HCT116 (cell line): ENCODE results near the gene EYA2.

ENCODE experiments used
- CTCF ChIP-seq, 3 experiments: fragments of 200-600 bp in 1 of 3; sonication (generic) in 1 of 3; IDR thresholded peaks in 2 of 3; conservative IDR thresholded peaks in 1 of 3; 2 replicates each; pipeline ENCODE4 v1.5.1; 2012 to 2017; ENCODE audit warnings: low read depth in 2 of 3, low read length in 2 of 3, antibody characterized with exemption in 1 of 3, borderline replicate concordance in 1 of 3, control low read depth in 1 of 3, mild to moderate bottlenecking in 1 of 3, mixed read lengths in 1 of 3, mixed run types in 1 of 3, moderate library complexity in 1 of 3; ENCODE audit not compliant: insufficient read depth in 1 of 3
- POLR2AphosphoS5 ChIP-seq: IDR thresholded peaks from 2 replicates; pipeline ENCODE4 v1.6.1; 2011; ENCODE audit warnings: mild to moderate bottlenecking, low read depth, low read length, moderate library complexity
- YY1 ChIP-seq: IDR thresholded peaks from 2 replicates; pipeline ENCODE4 v1.6.1; 2011; ENCODE audit warnings: low read length, low read depth, moderate library complexity, mild to moderate bottlenecking; ENCODE audit not compliant: insufficient replicate concordance; ENCODE audit errors: extremely low read depth

- no peak for TF ChIP-seq CTCF (IDR thresholded peaks at IDR 0.05 in 2 of 3, conservative IDR thresholded peaks at IDR 0.05 in 1 of 3; ENCODE audit: borderline replicate concordance in 1 of 3, insufficient read depth in 1 of 3, low read depth in 2 of 3, low read length in 2 of 3)
- TF ChIP-seq POLR2AphosphoS5: no peak
- TF ChIP-seq YY1: no peak
Measured at GRCh38 chr20:46954490-46955038, 59.9 kb downstream of the EYA2 start.
